Endodermal cell (in vitro differentiated cells): ENCODE results near the gene NANS. TPM values are rescaled to one million over a fixed set of nuclear protein-coding genes. Genes with fewer than 3 reads are reported as not detected.
"Not testable (repeated sequence)": the region's sequence is repeated elsewhere in the genome, so short reads cannot be mapped to it uniquely, and the experiment has no call there.

ENCODE experiments used
- DNase-seq: peaks from one replicate; pipeline ENCODE4 v3.0.0-alpha.2; 2017
- H3K27ac ChIP-seq: 2 replicates; pipeline ENCODE4 v1.5.1; 2013; ENCODE audit warnings: mild to moderate bottlenecking, low read depth, low read length, moderate library complexity
- H3K27me3 ChIP-seq: 2 replicates; pipeline ENCODE4 v1.6.1; 2013; ENCODE audit warnings: mild to moderate bottlenecking, low read length, moderate library complexity; ENCODE audit not compliant: insufficient read depth, control insufficient read depth, poor library complexity, severe bottlenecking
- H3K36me3 ChIP-seq: 2 replicates; pipeline ENCODE4 v1.7.0; 2013; ENCODE audit warnings: mild to moderate bottlenecking, low read length, moderate library complexity; ENCODE audit not compliant: control insufficient read depth, insufficient read depth
- H3K4me1 ChIP-seq: one replicate; pipeline ENCODE4 v1.7.0; 2013; ENCODE audit warnings: low read length; ENCODE audit not compliant: control insufficient read depth, insufficient read depth
- H3K4me3 ChIP-seq: 2 replicates; pipeline ENCODE4 v1.5.1; 2013; ENCODE audit warnings: mild to moderate bottlenecking, low read length, moderate library complexity
- H3K9ac ChIP-seq: 2 replicates; pipeline ENCODE4 v1.6.1; 2013; ENCODE audit warnings: mild to moderate bottlenecking, low read length, moderate library complexity; ENCODE audit not compliant: poor library complexity, severe bottlenecking; ENCODE audit errors: extremely low read depth
- H3K9me3 ChIP-seq: 2 replicates; pipeline ENCODE4 v1.6.1; 2013; ENCODE audit warnings: mild to moderate bottlenecking, low read length, moderate library complexity; ENCODE audit not compliant: control insufficient read depth
- H3K27ac Mint-ChIP-seq: 2 replicates; pipeline ENCODE4 v1.8.0; 2020; ENCODE audit warnings: mixed read lengths
- H3K27me3 Mint-ChIP-seq: 2 replicates; pipeline ENCODE4 v1.8.0; 2021; ENCODE audit warnings: mild to moderate bottlenecking, mixed read lengths; ENCODE audit not compliant: insufficient read depth
- H3K36me3 Mint-ChIP-seq: 2 replicates; pipeline ENCODE4 v1.8.0; 2020; ENCODE audit warnings: low read depth, mixed read lengths
- H3K4me1 Mint-ChIP-seq: 2 replicates; pipeline ENCODE4 v1.8.0; 2020; ENCODE audit warnings: mixed read lengths
- H3K4me3 Mint-ChIP-seq: 2 replicates; pipeline ENCODE4 v1.8.0; 2020; ENCODE audit warnings: mild to moderate bottlenecking, moderate library complexity, mixed read lengths
- H3K9me3 Mint-ChIP-seq: 2 replicates; pipeline ENCODE4 v1.8.0; 2020; ENCODE audit warnings: mild to moderate bottlenecking, mixed read lengths
- WGBS, 2 experiments: methylation state at CpG; one replicate each; pipeline versions ENCODE4 v1.1.5 to v1.1.7; 2013; ENCODE audit warnings: missing lambda C conversion rate in 2 of 2, mixed read lengths in 1 of 2; ENCODE audit not compliant: insufficient coverage in 1 of 2, insufficient read length in 1 of 2; 5-methylcytosine and 5-hydroxymethylcytosine counted together
- total RNA-seq, 2 donors: library from RNA; stranded (reverse); fragmentation: NEBNext Ultra II Directional in 1 of 2; extraction: Animal tissue kit (Norgen Biotek cat#: 25700) in 1 of 2; gene quantifications; 2 replicates in 1 of 2; 3 replicates in 1 of 2; pipeline ENCODE4 v1.2.1, GENCODE V29; 2021
- TF ChIP-seq, protein P1 (sequence below): fragments of 200-600 bp; sonication (generic); conservative IDR thresholded peaks from 2 replicates; pipeline ENCODE4 v1.5.0; 2021; ENCODE audit warnings: antibody characterized with exemption, mild to moderate bottlenecking

NANS gene
- total RNA-seq, 2 donors from 2014 or later: 46.2 to 50.4 TPM

DNA sequence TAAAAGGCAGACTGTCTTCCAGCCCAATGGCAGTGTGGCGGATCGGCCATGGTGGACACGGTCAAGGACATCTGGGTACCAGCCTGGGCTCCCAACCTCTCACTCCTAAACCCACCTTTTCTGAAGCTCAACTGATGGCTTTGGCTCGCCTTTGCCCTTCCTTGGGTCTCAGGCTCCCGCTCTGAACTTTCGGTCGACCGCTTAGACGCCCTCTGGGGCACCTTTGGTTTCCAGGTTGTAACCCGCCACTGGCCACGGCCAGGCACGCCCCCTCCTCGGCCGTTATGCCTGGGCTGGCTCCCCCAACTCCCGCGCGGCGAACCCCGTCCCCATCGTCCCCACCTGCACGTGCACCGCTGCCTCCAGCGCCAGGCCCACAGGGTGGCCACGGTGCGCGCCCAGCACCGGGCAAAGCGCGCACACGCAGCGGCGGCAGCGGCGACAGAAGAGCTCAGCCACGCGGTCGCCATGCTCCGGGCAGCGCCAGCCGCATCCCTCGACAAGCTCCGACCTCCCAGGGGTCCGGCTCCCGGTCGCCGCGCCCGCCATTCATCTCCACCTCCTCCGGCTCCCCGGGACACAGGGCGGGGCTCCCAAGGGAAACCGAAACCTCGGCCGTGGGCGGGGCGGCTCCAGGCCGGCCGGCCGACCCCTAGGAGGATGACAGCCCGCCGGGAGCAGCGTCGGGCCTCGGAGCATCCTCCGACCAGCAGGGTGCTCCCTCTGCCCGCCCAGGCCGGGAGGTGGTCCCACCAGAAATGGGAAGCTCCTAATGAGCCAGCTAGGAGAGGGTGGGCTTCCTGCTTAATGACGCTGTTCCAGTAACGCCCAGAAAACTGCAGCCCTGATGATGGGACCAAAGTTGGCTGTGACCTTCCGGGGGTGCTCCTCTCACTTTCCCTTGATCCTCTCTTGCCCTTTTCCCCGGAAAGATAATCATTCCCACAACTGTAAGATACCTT lies 62.4 kb downstream of the NANS start, which contains the start of gene TRIM14:
Gene TRIM14, minus strand, starts transcription at position 583 of the 962 bp plus-strand sequence. Its CDS starts 34 bp downstream, at position 549.
- Histone ChIP-seq H3K9ac (no peak within 1 kb of the TSS), H3K9me3 (no peaks in the 10 kb centered on the region), H3K4me1 (peaks cover 6% of the 10 kb centered on the region), H3K27ac (no peak within 1 kb of the TSS), H3K27me3 (no peaks in the 10 kb centered on the region), H3K4me3 (peak within 1 kb of the TSS; percentile 73), H3K36me3 (no peaks in the 10 kb centered on the region)
- Mint-ChIP-seq H3K27me3 (peaks cover 15% of the 10 kb centered on the region), H3K36me3 (no peaks in the 10 kb centered on the region), H3K9me3 (no peaks in the 10 kb centered on the region), H3K4me1 (peaks cover 3% of the 10 kb centered on the region), H3K4me3 (peak within 1 kb of the TSS; percentile 65), H3K27ac (no peak within 1 kb of the TSS)
- TF ChIP-seq, protein P1, sequence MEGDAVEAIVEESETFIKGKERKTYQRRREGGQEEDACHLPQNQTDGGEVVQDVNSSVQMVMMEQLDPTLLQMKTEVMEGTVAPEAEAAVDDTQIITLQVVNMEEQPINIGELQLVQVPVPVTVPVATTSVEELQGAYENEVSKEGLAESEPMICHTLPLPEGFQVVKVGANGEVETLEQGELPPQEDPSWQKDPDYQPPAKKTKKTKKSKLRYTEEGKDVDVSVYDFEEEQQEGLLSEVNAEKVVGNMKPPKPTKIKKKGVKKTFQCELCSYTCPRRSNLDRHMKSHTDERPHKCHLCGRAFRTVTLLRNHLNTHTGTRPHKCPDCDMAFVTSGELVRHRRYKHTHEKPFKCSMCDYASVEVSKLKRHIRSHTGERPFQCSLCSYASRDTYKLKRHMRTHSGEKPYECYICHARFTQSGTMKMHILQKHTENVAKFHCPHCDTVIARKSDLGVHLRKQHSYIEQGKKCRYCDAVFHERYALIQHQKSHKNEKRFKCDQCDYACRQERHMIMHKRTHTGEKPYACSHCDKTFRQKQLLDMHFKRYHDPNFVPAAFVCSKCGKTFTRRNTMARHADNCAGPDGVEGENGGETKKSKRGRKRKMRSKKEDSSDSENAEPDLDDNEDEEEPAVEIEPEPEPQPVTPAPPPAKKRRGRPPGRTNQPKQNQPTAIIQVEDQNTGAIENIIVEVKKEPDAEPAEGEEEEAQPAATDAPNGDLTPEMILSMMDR: peak; percentile 33
- 7 to 10% methylated on average over 30 to 71 of the region's 71 CpGs for WGBS, 2 experiments
- DNase-seq: peak; percentile 89

DNA sequence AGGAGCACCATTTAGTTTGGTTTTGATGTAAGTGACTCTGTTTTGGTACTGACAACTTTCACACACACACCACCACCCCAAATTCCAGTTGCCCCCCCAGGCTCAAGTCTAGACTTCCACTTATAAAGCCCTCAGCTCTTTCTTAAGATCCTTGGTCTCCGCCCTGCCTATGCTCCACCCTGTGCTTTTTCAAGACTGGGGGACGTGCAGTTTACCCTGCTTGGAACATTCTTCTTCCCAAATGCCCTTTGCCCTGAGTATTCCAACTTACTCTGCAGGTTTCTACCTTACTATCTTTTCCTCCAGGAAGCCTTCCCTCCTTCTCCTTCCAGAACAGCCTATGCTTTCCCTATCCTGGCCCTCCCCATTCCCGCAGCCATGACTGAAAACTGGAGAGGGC lies 63.9 kb downstream of the NANS start:
- Histone ChIP-seq H3K4me1 (peaks cover 6% of the 10 kb centered on the region), H3K9ac (no peak overlapping the region), H3K27ac (no peak overlapping the region), H3K36me3 (peaks cover 4% of the 10 kb centered on the region), H3K9me3 (no peaks in the 10 kb centered on the region), H3K27me3 (no peaks in the 10 kb centered on the region), H3K4me3 (no peak overlapping the region)
- H3K27ac Mint-ChIP-seq: no peak overlapping the region
- 90 to 100% methylated on average over 2 to 3 of the region's 3 CpGs for WGBS, 2 experiments
- TF ChIP-seq, protein P1: no peak
- H3K36me3 Mint-ChIP-seq: peaks cover 11% of the 10 kb centered on the region
- no peak for DNase-seq
- peaks cover 15% of the 10 kb centered on the region for H3K27me3 Mint-ChIP-seq
- H3K4me1 Mint-ChIP-seq: peaks cover 3% of the 10 kb centered on the region
- no peak overlapping the region for H3K4me3 Mint-ChIP-seq
- H3K9me3 Mint-ChIP-seq: no peaks in the 10 kb centered on the region

DNA sequence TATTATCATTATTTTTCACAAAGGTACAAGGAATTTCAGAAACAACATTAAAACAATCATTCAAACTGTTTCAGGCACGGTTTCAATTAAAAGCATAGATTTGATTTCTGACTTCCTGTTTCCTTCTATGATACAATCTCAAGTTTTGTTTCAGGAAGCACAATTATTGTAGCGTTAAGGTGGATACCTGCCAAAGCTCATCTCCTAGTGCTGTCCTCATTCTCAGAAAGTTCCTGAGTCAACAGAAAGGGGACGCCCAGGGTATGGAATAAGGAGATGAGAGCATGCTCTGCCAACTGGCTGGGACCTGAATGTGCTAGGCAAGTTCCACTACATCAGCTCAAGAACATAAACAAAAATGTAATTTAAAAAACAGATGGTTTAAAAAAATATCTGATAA lies 64.5 kb downstream of the NANS start:
- Histone ChIP-seq H3K4me1 (peaks cover 6% of the 10 kb centered on the region), H3K9me3 (no peaks in the 10 kb centered on the region), H3K9ac (no peak overlapping the region), H3K4me3 (no peak overlapping the region), H3K27ac (no peak overlapping the region), H3K27me3 (no peaks in the 10 kb centered on the region), H3K36me3 (peaks cover 5% of the 10 kb centered on the region)
- Mint-ChIP-seq H3K4me3 (no peak overlapping the region), H3K27ac (no peak overlapping the region), H3K4me1 (peaks cover 3% of the 10 kb centered on the region), H3K36me3 (peaks cover 11% of the 10 kb centered on the region), H3K27me3 (peaks cover 15% of the 10 kb centered on the region), H3K9me3 (no peaks in the 10 kb centered on the region)
- no peak for DNase-seq
- WGBS, 2 experiments: 86 to 95% methylated on average over 2 to 3 of the region's 3 CpGs
- TF ChIP-seq, protein P1: no peak

DNA sequence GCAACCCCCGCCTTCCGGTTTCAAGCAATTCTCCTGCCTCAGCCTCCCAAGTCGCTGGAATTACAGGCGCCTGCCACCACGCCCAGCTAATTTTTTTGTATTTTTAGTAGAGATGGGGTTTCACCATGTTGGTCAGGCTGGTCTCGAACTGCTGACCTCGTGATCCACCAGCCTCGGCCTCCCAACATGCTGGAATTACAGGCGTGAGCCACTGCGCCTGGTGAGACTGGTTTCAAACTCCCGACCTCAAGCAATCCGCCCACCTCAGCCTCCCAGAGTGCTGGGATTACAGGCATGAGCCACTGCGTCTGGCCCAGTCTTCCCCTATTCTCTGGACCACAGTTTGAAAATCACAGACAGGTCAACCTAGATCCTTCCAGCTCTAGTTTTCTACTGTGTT lies 67.6 kb downstream of the NANS start:
- not testable (repeated sequence) for H3K4me3 Mint-ChIP-seq, H3K27ac ChIP-seq, H3K4me3 ChIP-seq, H3K9me3 Mint-ChIP-seq, H3K36me3 ChIP-seq, DNase-seq, H3K9ac ChIP-seq, H3K4me1 ChIP-seq, H3K9me3 ChIP-seq, H3K27me3 ChIP-seq, H3K4me1 Mint-ChIP-seq, H3K27ac Mint-ChIP-seq
- WGBS, 2 experiments: 87 to 96% methylated on average over 13 of the region's 13 CpGs
- peaks cover 15% of the 10 kb centered on the region for H3K27me3 Mint-ChIP-seq
- peaks cover 24% of the 10 kb centered on the region for H3K36me3 Mint-ChIP-seq
